NCI-H524 (cell line): ENCODE data around the gene COA1.
A peak's percentile ranks its signal among the peaks of the same experiment; 100 is the strongest.
"Not testable (repeated sequence)": the region's sequence is repeated elsewhere in the genome, so short reads cannot be mapped to it uniquely, and the experiment has no call there.

Experiments
- DNase-seq, 2 experiments: peaks; one replicate each; lab custom pipeline; 2025; lab: John Stamatoyannopoulos, UW

The COA1 gene

GRCh38 chr7:43729214-43729923 lies at the start of gene COA1:
Gene COA1 (minus strand): TSS chr7:43729523. CDS start chr7:43648614, 80,909 bp downstream.
- peak; percentile 74 to 87 for DNase-seq

GRCh38 chr7:43778293-43779044 lies 49.1 kb upstream of the COA1 start:
- not testable (repeated sequence) for DNase-seq

GRCh38 chr7:43775255-43775654 lies 45.9 kb upstream of the COA1 start:
- DNase-seq: not testable (repeated sequence)

- not testable (repeated sequence) for DNase-seq
Measured at GRCh38 chr7:43773268-43773667, 43.9 kb upstream of the COA1 start.

- no peak for DNase-seq
Measured at GRCh38 chr7:43771573-43771972, 42.2 kb upstream of the COA1 start.

- no peak for DNase-seq
Measured at GRCh38 chr7:43771128-43771527, 41.8 kb upstream of the COA1 start.

- DNase-seq: no peak
Measured at GRCh38 chr7:43769791-43770465, 40.6 kb upstream of the COA1 start.

- DNase-seq: no peak
Measured at GRCh38 chr7:43769281-43769680, 40.0 kb upstream of the COA1 start.

- DNase-seq: no peak
Measured at GRCh38 chr7:43768887-43769272, 39.6 kb upstream of the COA1 start.

- no peak for DNase-seq
Measured at GRCh38 chr7:43768201-43768886, 39.0 kb upstream of the COA1 start.

- DNase-seq: no peak
Measured at GRCh38 chr7:43767311-43767710, 38.0 kb upstream of the COA1 start.

GRCh38 chr7:43766564-43766963 lies 37.2 kb upstream of the COA1 start:
- no peak for DNase-seq

GRCh38 chr7:43764807-43765491 lies 35.6 kb upstream of the COA1 start:
- DNase-seq: no peak

- DNase-seq: no peak
Measured at GRCh38 chr7:43764039-43764761, 34.9 kb upstream of the COA1 start.

GRCh38 chr7:43763183-43763582 lies 33.9 kb upstream of the COA1 start:
- no peak for DNase-seq

- DNase-seq: no peak
Measured at GRCh38 chr7:43761938-43762692, 32.8 kb upstream of the COA1 start.

GRCh38 chr7:43761382-43761781 lies 32.1 kb upstream of the COA1 start:
- no peak for DNase-seq

GRCh38 chr7:43760861-43761260 lies 31.5 kb upstream of the COA1 start:
- no peak for DNase-seq

GRCh38 chr7:43758822-43759683 lies 29.7 kb upstream of the COA1 start:
- peak in 1 of 2 experiments; percentile 36 for DNase-seq
